Fibroblast of skin of left biceps (primary cell): Measurements from ENCODE around the gene EXOC6B.
A peak's percentile ranks its signal among the peaks of the same experiment; 100 is the strongest.
"Not testable (repeated sequence)": the region's sequence is repeated elsewhere in the genome, so short reads cannot be mapped to it uniquely, and the experiment has no call there.

ENCODE experiments used
- DNase-seq, 2 experiments: peaks; one replicate each; pipeline ENCODE4 v3.0.0-alpha.2; 2013; ENCODE audit warnings: low read depth in 2 of 2

The EXOC6B gene

DNA sequence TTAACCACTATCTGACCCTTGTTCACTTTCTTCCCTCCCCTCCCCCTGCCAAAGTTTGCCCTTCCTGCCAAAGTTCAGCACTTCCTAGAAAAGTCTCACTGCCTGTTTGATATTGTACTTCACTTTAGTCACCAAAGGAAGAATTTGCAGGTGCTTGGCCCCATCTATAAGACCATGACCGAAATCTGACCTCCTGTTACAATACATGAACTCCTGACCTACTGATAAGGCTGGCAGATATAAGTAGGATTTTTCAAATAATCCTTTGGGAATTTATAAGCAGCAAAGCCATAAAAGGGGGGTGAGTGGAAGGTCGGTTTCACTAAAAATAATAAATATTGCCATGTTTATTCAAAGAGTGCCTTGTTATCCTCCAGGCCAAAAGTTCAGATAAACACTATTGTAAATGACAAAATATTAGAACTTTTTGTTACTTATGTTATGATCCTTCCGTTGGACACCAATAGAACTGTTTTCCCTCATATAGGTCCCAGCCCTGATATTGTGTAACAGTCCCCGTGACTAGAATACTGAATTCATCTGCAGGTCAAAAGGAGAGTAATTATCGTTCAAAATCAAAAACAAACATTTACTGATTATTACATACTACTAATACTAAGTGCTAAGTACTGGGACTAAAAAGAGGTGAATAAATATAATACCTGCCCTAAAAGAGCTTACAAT lies 277.6 kb downstream of the EXOC6B start:
- no peak for DNase-seq

GRCh38 chr2:72545790-72546189 lies 280.0 kb downstream of the EXOC6B start:
- DNase-seq, result no peak

DNA sequence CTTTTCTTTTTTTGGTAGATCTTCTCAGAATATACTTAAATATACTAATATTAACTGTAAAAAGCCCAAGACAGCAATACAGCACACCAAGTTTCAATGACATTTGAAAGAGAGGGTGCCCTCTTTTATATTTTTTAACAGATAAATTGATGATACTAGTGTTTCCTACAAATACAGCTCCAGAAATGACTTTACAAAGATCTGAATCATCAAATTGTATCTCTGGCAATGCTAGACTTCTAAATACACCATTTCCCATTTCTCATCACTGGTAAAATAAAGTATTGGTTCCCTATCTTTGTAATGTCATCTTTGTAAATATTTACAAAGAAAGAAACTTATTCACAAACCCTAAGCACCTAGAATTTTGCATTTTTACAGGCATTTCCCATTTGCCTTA lies 281.3 kb downstream of the EXOC6B start:
- no peak for DNase-seq

- DNase-seq, result no peak
Measured at GRCh38 chr2:72543497-72544216, 282.2 kb downstream of the EXOC6B start.

DNA sequence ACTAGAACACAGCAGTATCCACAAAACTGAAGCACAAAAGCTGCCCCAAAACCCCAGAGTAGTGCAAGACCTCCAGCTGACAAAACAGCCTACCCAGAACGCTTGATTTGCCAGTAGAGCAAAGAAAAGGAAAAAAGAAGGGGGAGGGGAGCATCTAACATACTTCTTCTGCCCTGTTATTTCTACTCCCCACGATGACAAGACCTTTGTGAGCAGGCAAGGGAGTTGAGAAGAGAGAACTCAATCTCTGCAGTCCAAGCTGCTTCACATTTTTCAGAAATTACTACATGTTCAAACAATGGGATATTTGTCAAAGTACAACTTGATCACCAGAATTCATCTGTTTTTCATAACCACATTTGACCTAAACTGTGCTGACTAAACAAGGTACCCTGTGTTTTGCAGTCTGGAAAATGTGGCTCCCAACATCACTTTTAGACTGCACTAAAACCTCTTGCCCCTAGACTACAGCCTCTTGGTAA lies 286.7 kb downstream of the EXOC6B start:
- peak; percentile 79 to 83 for DNase-seq

DNA sequence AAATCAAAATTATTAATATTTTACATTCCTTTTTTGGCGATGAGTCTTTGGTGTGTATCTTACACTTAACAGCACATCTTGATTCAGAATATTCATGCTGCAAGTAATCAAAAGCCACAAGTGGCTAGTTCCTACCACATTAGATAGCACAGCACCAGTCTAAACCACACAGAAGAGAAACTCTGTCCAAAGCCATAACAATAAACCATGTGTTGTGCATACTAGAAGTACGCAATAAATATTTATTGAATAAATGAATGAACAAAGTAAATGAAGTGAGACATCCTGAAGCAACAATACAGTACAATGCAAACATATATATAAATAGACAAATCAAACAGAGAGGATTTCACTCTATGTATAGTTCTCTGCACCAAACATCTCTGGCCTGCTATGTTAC lies 287.3 kb downstream of the EXOC6B start:
- DNase-seq, result no peak

GRCh38 chr2:72535586-72535985 lies 290.2 kb downstream of the EXOC6B start:
- not testable (repeated sequence) for DNase-seq

DNA sequence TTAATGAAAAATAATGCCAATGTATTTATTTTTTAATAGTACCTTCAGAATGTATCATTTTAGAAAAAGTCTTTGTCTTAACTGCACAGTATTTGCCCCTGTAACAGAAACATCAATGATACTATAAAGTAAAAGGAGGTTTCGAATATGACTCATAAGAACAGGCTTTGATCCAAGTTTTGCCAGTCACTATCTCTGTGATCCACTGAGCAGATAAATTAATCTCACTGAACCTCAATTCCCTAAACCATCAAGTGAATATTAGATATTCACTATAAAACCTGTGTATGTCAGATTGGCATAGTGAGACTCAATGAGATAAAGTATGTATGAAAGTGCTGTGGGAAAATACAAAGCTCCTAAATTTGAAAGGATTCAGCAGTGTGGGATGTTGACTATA lies 292.1 kb downstream of the EXOC6B start:
- no peak for DNase-seq

GRCh38 chr2:72527424-72527823 lies 298.4 kb downstream of the EXOC6B start:
- DNase-seq, result no peak

DNA sequence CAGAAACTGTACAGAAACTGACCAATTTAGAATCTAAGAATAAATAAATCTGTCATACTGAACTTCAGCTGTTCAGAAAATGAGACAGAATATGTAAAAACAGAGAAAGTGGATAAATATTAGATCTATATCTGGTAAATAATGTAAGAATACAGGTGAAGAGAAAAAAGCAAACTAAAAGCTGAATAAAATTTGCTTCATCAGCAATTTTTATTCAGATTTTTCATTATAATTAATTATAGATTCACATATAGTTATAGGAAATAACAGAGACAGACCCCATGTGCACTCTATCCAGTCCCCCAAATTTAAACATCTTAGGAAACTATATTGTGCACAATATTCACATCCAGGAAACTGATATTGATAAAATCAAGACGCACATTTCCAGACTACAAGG lies 299.2 kb downstream of the EXOC6B start:
- DNase-seq, result no peak

- DNase-seq, result no peak
Measured at GRCh38 chr2:72524071-72524470, 301.8 kb downstream of the EXOC6B start.

DNA sequence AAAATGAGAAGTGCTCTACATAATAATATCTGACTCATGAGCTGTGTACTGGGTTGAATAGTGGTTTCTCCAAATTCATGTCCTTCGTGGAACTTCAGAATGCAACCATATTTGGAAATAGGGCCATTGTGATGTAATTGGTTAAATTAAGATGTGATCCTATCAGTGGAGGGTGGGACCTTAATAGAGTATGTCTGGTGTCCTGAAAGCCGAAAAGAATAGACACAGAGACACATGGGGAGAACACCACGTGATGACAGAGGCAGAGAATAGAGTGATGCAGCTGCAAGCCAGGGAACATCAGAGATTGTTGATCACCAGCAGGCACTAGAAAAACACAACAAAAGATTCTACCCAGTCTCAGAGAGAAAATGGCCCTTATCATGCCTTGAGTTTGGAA lies 310.1 kb downstream of the EXOC6B start:
- no peak for DNase-seq

GRCh38 chr2:72513011-72513410 lies 312.8 kb downstream of the EXOC6B start:
- DNase-seq, result no peak

- no peak for DNase-seq
Measured at GRCh38 chr2:72512376-72512775, 313.5 kb downstream of the EXOC6B start.

GRCh38 chr2:72511906-72512305 lies 313.9 kb downstream of the EXOC6B start:
- DNase-seq, result no peak

GRCh38 chr2:72497763-72498162 lies 328.1 kb downstream of the EXOC6B start:
- peak in 1 of 2 experiments; percentile 2 for DNase-seq

- DNase-seq, result no peak
Measured at GRCh38 chr2:72496479-72496878, 329.4 kb downstream of the EXOC6B start.

DNA sequence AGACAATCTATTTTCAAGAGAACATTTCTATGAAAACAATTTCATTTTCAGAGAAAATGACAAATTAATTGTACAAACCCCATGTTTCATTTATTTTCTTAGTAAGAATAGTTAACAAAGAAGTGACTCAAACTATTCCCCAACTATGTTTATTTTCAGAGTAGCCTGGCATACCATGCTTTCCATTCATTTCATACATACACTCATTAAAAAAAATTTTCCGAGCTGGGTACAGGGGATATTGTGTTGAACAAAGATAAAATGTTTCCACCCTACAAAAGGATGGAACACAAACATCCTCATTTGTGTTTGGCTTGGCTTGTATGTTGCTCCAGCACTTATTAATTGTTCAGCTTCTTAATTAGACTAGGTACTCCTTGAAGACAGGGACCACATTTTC lies 331.4 kb downstream of the EXOC6B start:
- no peak for DNase-seq

GRCh38 chr2:72484622-72485021 lies 341.2 kb downstream of the EXOC6B start:
- not testable (repeated sequence) for DNase-seq

GRCh38 chr2:72483346-72483745 lies 342.5 kb downstream of the EXOC6B start:
- DNase-seq, result no peak

GRCh38 chr2:72475246-72475645 lies 350.6 kb downstream of the EXOC6B start:
- DNase-seq, result no peak

- no peak for DNase-seq
Measured at GRCh38 chr2:72457801-72458516, 367.9 kb downstream of the EXOC6B start.

DNA sequence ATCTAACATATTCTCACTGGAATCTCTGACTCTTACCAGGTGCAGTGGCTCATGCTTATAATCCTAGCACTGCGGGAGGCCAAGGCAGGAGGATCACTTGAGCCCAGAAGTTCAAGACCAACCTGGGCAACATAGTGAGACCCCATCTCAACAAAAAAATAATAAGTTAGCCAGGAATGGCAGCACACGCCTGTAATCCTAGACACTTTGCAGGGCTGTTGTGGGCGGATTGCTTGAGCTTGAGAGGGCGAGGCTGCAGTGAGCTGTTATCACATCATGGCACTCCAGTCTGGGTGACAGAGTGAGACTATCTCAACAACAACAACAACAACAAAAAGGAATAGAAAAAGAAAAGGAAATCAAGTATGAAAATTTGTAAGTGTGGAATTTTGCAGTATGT lies 371.6 kb downstream of the EXOC6B start:
- DNase-seq, result no peak
